ENCODE results near the gene TEX10.

- TF ChIP-seq CTCF (optimal IDR thresholded peaks at IDR 0.05 in 1 of 3, IDR thresholded peaks at IDR 0.05 in 1 of 3, conservative IDR thresholded peaks at IDR 0.05 in 1 of 3; ENCODE audit: extremely low read depth in 1 of 3, insufficient read depth in 2 of 3, low read length in 3 of 3): no peak
- no peak for TF ChIP-seq EZH2 (IDR thresholded peaks at IDR 0.05; ENCODE audit: low read length)
Observed at GRCh38 chr9:100394032-100394695, 41.4 kb upstream of the TEX10 start.

All from keratinocyte (primary cell).